NCI-H2029 (cell line): Measurements from ENCODE around the gene RCAN2.
A peak's percentile ranks its signal among the peaks of the same experiment; 100 is the strongest.
"Not testable (repeated sequence)": the region's sequence is repeated elsewhere in the genome, so short reads cannot be mapped to it uniquely, and the experiment has no call there.

Experiments used
- DNase-seq: peaks from one replicate; lab custom pipeline; 2025; lab: John Stamatoyannopoulos, UW

Gene RCAN2

DNA sequence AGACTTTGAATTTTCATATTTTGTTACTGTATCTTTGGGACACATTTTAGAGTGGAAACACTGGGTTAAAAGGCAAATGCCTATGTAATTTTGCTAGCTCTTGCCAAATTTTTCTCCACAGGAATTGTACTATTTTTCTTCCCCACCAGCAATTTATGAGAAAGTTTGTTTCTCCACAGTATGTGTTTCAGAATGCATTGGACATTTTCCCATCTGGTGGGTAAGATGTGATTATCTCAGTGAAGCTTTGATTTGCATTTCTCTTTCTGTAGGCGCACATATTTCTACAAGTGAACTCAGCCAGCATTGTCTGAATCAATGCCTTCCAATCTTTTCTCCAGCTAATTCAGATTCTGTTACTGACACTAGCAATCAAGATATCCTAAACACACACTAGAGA, 157.8 kb downstream of the RCAN2 start:
- DNase-seq = no peak

DNA sequence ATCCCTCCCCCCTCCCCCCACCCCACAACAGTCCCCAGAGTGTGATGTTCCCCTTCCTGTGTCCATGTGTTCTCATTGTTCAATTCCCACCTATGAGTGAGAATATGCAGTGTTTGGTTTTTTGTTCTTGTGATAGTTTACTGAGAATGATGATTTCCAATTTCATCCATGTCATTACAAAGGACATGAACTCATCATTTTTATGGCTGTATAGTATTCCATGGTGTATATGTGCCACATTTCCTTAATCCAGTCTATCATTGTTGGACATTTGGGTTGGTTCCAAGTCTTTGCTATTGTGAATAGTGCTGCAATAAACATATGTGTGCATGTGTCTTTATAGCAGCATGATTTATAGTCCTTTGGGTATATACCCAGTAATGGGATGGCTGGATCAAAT, 158.8 kb downstream of the RCAN2 start:
- not testable (repeated sequence) for DNase-seq

DNA sequence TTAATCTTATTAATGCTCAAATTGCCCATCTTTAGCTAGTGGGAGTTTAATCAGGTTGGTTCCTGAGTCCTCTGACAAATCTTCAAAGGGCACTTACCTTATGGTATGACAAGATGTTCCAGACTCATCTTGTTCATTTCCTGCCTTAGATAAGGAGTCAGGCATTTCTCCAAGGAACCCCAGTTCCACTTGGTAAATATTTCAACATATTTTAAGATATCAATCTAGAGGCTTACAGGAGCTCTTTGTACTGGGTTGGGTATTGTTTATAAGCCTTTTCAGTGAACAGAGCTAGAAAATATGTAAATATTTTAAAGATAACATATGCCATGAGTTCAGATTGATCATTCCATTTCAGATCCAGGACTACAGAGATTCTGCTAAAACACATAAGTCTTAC, 159.8 kb downstream of the RCAN2 start:
- DNase-seq = no peak

DNA sequence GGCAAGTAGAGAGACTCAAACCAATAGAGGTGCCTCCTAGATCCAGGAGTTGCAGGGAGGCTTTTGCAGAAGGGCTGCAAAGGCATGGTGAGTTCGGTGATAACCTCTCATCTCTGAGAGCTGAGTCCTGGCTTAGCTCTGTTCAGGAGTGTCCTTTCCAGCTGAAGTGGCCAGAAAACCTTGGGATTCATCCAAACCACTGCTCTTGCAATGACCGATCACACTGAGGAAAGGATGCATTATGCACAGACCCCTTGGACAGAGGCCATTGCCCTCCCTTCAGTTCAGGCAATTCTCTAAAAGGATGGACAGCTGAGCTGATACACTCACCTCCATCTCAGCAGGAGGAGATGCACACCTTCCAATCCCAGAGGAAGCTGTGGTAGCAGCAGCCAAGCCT, 161.7 kb downstream of the RCAN2 start:
- peak; percentile 67 for DNase-seq

DNA sequence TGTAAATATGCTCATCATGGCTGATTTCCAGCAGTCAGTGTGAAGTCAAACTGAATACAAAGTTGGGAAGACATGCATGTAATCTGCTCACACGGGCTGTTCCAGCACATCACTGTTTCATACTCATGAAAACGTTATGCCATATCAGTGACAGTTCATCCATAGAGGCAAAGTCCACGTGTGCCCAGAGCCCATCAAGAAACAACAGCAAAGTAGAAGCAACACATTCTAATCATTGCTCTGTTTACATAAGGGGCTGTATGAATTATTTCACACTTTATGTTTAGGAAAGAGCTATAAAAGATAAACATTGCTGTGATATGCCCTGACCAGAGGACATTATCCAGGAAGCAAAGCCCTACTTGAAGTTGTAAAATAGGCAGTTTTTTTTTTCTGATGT, 163.5 kb downstream of the RCAN2 start:
- no peak for DNase-seq

DNA sequence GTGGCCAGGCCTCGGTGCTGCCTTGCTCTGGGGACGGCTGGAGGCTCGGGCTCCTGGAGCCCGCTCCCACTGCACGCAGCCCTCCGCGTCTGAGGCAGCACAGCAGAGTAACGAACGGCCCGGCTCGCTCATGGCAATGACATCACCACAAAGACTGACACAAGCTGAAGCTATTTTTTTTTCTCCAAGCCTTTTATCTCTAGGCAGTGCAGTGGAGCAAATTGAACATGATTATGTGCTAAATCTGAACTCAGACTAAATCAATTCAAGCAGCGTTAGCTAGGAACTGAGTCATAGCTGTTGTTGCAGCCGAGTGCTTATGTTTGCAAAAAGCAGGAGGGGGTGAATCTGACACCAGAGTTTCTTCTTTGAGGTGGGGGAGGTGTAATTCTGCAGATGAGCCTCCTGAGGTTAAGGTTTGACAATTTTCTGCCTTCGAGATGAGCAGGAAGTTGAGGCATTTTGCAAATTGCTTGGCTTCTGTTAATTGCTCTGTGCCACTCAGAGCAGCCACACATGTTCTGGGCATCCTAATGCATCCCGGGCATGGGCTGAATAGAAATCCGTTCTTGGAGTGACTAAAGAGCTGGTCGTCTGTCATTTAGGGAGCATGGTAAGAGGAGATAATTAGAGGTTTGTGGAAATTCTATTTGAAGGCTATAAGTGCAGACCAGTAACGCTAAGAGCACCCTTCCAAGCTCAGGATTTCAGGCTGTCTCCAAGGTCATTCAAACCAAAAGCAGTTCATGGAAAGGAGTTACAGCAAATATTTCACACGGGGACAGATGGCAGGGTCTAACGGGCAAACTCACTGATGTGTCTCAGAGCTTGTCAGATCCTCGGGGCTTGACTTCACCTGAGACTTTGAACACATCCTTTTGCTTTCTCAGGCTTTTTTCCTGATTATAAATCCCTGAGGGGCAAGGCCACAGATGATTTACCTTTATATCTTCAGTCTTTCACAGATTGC, 165.4 kb downstream of the RCAN2 start:
- DNase-seq = no peak

DNA sequence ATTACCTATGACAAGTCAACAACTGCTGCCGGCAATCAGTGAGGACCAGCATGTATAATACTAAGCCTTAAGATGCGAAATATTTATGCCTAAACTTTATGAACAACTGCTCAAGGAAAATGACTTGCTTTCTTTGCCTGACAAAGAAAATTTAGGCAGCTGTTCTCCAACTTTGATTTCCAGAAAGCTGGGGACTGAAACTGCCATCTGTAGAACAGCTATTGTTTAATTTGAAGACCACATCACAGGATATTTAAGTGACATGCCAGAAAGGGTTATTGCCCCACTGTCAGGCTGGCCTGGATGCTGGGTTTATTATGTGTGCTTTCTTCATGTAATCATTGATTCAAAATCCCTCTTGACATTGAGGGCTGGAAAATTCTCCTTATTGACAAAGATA, 166.5 kb downstream of the RCAN2 start:
- no peak for DNase-seq

DNA sequence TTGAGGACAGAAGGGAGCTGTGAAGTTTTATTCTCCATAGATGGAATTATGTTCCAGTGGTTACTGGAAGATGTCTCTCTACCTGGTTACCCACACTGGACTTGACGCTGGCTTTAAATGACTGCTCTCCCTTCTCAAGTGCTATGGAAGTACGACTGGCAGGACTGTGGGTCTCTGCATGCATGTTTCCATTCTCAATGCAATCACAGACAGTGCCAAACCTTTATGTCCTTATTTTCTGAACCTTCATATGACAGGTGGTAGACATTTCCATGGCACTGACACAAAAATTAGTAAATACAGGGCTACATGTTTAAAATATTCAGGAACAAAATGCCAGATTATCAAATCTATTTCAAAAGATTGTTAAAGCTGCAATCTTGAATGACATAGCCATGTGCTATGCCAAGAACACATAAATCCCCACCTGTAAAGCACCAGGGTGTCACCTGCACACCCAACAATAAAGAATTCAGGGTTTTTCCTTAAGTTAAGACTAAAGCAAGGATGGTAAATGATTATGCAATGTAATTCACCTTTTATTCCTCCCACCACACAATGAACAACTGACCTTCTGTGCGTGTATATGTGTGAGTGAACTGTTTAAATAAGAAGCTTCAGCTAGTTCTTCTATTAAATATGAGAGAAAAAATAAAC, 167.2 kb downstream of the RCAN2 start:
- DNase-seq = no peak

DNA sequence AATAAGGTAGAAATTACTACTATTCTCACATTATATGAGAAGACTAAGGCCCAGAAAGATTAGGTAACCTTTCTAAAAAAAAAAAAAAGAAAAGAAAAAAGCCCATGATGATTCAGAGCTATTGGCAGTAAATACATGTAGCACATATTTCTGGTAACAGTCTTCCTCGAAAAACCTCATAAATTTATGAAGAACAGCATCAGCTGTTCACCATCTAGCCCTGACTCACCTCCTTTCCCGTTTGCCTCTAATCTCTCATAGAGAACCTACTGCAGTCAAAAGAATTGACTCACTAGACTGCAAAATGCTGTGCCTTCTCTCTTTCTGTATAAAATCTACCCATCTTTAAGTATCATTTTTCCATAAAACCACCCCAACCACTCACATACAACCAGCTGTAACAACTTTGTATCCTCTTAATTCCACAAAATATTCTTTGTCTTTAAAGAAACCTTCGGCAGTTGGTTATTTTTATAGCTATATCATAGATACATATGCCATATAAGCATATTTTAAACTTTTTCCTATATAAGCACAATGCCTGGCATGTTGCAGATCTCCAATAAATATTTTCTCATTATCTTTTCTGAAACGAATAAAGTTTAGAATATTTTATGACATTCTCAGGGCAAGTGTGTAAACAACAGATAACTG, 167.8 kb downstream of the RCAN2 start:
- DNase-seq = no peak

DNA sequence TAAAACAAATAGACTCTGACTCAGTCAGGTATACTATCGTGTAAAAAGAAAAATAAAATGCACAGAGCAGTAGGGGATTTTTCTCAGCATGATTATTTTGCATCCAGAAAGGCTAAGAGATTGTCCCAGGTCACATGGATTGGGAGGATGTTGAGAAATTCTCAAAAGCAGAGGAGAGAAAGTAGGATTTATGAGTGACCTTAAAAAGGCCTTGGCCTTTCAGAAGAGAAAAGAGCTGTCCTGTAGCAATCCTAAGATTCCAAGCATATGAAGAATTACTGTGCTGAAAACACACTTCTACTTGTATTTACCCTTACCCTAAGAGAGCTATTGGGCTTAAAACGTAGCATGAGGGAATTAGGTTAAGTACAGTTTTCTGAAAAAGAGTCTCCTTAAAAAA, 170.7 kb downstream of the RCAN2 start:
- DNase-seq = no peak

DNA sequence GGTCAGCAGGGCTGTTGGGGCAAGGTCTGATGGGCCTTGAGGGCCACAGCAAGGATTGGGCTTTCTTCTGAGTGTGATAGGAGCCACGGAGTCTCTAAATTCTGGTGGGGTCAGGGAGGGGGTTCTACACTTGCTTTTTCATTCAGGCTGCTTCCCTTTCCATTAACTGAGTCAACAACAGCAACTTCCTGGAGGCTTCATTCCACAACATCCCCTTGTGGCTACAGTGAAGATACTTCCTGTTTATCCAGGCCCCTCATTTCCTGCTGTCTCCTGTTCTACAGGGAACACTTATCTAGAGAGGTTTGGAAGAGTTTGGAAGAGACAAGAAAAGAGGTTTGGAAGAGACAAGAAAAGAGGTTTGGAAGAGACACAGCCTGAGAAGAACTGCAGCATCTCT, 175.7 kb downstream of the RCAN2 start:
- no peak for DNase-seq

DNA sequence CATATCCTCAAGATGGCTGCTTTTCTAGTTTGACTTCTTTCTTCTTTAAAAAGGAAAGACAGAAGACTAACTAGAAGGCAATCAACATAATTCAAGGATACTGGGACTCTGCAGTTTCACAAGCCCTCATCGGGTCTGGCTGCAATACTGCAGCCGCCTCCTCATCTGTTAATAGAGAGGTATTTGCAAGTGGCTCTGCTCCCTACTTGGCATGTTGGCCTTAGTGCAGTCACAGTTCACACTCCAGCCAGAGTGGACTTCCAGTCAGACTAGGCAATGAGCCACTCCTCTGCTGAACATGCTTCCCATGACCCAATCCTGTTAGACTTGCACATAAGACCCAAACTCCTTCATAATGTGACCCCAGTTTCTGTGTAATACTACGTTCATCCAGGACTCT, 178.6 kb downstream of the RCAN2 start:
- no peak for DNase-seq

DNA sequence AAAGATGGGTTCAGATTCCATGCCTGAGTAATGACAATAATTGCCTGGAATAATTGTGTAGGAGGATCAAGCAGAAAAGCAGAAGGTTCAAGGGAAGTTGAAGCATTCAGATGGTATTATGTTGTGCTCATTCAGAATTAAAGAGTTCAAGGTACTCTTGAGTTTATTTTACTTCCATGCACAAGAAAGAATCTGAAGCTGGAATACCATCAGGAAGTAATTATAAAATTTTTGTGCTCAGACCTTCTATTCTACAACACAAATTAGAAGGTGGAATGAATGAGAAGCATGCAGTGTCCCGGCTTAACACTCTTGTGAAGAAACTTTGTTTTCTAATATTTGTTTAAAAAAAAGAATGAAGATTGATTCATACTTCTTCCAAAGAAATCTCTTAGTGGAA, 181.1 kb downstream of the RCAN2 start:
- DNase-seq = no peak

DNA sequence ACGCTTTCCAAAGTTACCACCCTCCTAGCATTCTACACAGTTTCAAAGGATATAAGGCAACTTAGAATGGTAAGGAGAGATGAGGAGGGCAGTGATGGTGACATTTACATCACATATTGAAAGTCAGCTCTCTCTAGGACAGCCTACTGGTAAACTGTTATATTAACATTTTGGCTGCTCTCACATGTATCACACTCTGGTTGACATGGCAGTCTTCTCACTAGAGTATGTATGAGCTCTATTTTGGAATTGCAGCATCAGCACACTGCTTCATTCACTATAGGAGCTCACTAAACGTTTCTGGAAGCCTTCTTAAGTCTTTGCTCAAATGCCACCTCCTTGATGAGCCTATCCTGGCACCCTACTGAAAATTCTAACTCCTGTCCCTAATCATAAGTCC, 184.8 kb downstream of the RCAN2 start:
- DNase-seq = no peak

DNA sequence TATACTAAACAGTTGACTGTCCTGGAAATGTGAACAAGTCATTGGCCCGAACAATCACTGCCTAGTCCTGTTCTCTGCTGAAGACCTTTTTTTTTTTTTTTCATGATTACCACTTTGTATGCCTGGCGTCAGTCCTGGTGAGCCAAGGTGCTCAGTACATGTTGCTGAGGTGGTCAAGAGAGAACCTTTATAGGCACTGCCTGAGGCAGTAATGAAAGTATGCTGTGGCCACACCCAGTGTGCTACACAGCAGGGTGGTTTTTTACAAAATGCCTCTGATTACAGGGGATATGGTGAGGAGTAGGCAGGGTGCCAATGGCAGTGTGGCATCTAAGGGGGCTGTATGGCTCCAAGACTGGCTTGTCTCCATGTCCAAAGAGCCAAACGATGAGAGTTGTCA, 185.4 kb downstream of the RCAN2 start:
- no peak for DNase-seq

DNA sequence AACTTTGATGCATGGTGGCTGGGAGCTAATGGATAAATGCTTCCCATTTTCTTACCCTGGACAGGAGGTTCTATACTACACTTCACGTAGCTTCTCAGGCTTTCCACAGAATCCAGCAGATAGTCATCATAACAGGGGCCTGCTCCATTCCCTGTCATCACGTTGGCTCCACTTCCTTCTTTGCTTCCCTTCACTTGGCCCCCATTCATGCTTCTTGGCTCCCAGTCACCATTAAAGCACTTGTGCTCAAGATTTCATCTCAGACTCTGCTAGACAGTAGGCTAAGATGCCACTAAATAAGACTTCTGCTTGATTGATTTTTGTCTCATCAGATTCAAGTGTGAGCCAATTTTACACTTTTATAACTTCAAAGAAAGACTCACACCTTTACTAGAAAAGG, 186.0 kb downstream of the RCAN2 start:
- DNase-seq = no peak

DNA sequence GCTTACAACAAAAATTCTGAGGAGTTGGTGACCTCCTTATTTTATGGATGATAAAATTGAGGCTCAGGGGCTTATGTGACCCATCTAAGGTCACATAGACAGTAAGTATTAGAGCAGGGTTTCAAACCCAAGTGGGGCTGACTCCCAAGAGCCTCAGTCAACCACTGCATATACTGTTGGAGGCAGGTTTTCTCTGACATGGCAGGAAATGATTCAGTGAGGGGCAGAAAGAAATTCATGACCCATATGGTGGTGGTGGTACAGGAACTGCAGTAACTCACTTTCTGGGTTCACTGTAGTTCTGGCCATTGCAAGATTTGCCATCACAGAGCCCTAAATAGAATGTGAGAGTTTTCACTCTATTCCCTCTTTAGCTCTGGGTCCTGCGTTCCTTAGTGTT, 188.4 kb downstream of the RCAN2 start:
- DNase-seq = no peak

DNA sequence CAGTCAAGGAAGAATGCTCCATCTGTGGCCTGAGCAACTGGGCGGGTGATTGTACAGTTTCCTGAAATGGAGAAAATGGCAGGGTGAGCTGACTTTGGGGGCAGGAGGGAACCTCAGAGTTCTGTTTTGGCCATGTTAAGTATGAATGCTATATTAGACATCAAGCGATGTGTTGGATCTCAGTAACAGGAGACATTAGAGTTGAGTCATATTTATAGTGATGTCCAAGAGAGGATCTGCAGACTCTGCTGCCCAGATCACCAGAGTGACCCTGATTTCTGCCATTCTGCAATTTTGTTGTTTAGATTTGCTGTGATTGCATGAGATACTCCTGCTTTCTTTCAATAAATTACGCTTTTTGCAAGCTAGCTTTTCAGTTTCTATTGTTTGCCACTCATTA, 189.1 kb downstream of the RCAN2 start:
- no peak for DNase-seq

DNA sequence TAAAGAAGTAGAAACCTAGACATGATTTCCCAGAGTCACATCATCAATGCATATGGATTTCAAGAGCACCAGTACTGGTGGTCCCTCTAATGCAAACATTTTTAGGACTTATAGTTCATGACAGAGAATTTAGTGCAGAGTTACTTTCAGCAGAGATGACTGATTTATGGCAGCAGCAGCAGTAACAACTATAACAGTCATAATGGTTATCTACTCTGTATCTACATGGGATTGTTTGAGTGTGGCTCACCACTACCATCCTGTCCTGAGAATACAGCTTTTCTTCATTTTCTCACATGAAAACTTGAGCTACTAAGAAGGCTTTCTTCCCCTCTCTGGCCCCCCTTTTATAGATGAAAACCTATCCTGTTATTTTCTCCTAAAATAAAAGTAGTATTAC, 192.0 kb downstream of the RCAN2 start:
- DNase-seq = no peak

DNA sequence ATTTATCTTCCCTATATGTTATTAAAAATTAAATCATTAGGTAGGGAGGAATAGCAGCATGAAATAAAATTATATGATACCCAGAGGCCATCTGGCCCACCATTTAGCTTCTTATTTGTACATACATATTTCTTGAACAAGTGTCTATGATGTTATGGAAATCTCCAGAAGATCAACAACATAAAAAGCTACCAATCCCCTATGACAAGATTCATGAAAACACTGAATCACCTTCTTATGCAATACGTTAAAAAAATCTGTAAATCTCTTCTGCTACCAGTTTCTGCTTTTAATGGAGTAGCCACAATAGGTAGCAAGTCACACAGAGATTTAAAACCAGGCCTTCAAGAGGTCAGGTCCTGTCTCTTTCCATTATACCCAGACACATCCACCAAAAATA, 194.7 kb downstream of the RCAN2 start:
- no peak for DNase-seq

DNA sequence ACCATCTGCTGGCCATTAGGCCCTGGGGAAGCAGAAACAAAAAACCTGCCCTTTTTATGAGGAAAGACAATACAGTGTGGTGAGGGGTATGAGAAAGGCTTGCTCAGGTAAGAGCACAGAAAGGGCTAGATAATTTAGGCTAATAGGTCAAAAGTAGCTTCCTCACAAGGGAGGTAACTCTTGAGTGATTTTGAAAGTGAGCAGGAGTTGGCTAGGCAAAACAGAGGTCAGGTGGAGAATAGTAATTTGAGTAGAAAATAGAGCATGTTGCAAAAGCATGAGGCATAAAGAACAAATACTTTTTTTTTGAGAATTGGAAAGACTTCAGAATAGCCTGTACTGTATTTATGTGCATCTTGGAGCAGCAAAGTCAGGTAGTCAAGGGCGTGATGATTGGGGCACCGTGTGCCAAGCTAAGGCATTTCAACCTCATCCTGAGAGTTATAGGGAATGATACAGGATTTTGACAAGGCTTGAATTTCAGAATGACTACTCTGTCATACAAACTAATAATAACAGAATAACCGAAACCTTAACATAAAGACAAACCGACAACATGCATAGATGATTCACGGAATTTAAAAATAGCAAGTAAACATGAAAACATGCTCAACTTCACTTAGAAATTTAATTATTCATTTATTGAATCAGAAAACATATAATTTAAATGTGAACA, 197.5 kb downstream of the RCAN2 start:
- DNase-seq = no peak

DNA sequence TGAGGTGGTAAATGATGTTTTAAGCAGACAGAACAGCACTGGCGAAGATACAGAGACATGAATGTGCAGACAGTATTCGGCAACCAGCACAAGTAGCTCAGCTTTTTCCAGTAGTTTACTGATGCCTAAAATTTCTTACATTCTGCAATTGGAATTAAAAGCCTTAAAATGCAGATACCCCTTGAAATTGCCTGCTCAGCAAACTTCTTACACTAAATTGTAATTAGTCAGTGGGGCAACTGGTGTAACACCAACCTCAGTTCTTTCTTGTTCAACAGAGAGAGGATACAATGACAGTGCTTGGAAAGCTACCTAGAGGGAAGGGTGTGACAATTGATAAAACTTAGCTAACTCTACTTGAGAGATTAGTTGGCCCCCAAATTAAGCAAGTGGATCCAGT, 199.4 kb downstream of the RCAN2 start:
- no peak for DNase-seq

DNA sequence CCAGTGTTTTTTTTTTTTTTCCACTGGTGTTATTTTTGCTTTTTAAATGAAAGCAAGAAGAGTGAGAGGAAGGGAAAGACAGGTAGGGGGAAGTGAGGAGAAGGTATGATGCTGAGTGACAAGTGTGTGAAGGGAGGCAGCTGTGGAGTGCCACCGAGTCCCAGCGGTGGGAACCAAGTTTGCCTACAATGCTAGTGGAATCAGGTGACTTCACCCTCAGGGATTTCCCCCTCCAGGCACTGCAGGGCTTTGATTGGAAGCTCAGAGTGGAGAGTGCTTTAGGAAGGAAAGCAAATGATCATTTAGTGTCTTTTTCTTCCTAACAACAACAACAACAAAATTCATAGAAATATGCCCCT, 200.0 kb downstream of the RCAN2 start:
- DNase-seq = no peak
